ENCODE data around the gene ACTR2. TPM values are rescaled to one million over a fixed set of nuclear protein-coding genes. Genes with fewer than 3 reads are reported as not detected.

Gene ACTR2
- total RNA-seq, 1 experiment from 2014 or later: 347 TPM

DNA sequence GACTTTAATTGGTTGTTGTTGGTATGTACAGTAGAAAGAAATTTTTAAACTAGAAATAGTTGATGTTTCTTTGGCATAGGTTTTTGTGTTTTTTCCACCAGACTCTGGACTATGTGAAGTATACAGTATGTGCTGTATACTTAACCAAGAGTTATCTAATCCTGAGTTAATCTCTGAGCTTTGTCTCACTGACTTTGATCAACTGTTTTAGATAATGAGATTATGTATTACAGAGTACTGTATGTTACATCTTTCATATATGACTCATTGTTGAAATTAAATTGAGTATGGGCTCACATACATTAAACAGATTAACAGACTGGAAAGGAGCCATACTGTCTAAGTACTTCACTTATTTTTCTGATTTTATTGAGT lies 38.0 kb downstream of the ACTR2 start:
- TF ChIP-seq TCF7L2 (IDR thresholded peaks at IDR 0.05; ENCODE audit: low read depth, low read length): no peak
- TF ChIP-seq, protein P1, sequence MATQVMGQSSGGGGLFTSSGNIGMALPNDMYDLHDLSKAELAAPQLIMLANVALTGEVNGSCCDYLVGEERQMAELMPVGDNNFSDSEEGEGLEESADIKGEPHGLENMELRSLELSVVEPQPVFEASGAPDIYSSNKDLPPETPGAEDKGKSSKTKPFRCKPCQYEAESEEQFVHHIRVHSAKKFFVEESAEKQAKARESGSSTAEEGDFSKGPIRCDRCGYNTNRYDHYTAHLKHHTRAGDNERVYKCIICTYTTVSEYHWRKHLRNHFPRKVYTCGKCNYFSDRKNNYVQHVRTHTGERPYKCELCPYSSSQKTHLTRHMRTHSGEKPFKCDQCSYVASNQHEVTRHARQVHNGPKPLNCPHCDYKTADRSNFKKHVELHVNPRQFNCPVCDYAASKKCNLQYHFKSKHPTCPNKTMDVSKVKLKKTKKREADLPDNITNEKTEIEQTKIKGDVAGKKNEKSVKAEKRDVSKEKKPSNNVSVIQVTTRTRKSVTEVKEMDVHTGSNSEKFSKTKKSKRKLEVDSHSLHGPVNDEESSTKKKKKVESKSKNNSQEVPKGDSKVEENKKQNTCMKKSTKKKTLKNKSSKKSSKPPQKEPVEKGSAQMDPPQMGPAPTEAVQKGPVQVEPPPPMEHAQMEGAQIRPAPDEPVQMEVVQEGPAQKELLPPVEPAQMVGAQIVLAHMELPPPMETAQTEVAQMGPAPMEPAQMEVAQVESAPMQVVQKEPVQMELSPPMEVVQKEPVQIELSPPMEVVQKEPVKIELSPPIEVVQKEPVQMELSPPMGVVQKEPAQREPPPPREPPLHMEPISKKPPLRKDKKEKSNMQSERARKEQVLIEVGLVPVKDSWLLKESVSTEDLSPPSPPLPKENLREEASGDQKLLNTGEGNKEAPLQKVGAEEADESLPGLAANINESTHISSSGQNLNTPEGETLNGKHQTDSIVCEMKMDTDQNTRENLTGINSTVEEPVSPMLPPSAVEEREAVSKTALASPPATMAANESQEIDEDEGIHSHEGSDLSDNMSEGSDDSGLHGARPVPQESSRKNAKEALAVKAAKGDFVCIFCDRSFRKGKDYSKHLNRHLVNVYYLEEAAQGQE (IDR thresholded peaks at IDR 0.05; ENCODE audit: insufficient read depth in 1 of 2, low read depth in 2 of 2, low read length in 1 of 2): no peak
- TF ChIP-seq, protein P2, sequence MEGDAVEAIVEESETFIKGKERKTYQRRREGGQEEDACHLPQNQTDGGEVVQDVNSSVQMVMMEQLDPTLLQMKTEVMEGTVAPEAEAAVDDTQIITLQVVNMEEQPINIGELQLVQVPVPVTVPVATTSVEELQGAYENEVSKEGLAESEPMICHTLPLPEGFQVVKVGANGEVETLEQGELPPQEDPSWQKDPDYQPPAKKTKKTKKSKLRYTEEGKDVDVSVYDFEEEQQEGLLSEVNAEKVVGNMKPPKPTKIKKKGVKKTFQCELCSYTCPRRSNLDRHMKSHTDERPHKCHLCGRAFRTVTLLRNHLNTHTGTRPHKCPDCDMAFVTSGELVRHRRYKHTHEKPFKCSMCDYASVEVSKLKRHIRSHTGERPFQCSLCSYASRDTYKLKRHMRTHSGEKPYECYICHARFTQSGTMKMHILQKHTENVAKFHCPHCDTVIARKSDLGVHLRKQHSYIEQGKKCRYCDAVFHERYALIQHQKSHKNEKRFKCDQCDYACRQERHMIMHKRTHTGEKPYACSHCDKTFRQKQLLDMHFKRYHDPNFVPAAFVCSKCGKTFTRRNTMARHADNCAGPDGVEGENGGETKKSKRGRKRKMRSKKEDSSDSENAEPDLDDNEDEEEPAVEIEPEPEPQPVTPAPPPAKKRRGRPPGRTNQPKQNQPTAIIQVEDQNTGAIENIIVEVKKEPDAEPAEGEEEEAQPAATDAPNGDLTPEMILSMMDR (IDR thresholded peaks at IDR 0.05): no peak
- peaks cover 17% of the 10 kb centered on the region for H3K4me1 ChIP-seq (ENCODE audit: control insufficient read depth, insufficient read depth, low read length)
- no peaks in the 10 kb centered on the region for H3K27me3 ChIP-seq (ENCODE audit: control insufficient read depth, insufficient read depth, low read length)
- intact Hi-C loops (cut with micrococcal nuclease; ENCODE audit: unreplicated experiment): loop anchor here (2.0 to 5.0 kb wide), 3 partner anchors 165 to 307 kb away; no protein-coding TSS in a partner anchor
- no peak overlapping the region for H3K27ac ChIP-seq (ENCODE audit: low read length)
- in situ Hi-C loops (cut with HindIII; ENCODE audit: low pct_unique_long_range_greater_than_20kb, low sequenced_read_pairs): no loop called here
- ATAC-seq (no peak), DNase-seq (ENCODE audit: low read depth, low spot score) (no peak)
- ChIA-PET CTCF (interaction anchor here (0.5 to 1.0 kb wide), 3 partner anchors 27 to 146 kb away, joined by 4 to 6 read pairs (median 5); no protein-coding TSS in a partner anchor), POLR2A (no interaction called here)
- BruUV-seq (replicated peaks): no TSS peak
- H3K4me3 ChIP-seq (ENCODE audit: low read depth in 2 of 2, low read length in 2 of 2): no peak overlapping the region
- peaks cover 32% of the 10 kb centered on the region for H3K36me3 ChIP-seq (ENCODE audit: control insufficient read depth, insufficient read depth, low read length)
- no peaks in the 10 kb centered on the region for H3K9me3 ChIP-seq (ENCODE audit: control insufficient read depth, insufficient read depth, low read depth, low read length)

DNA sequence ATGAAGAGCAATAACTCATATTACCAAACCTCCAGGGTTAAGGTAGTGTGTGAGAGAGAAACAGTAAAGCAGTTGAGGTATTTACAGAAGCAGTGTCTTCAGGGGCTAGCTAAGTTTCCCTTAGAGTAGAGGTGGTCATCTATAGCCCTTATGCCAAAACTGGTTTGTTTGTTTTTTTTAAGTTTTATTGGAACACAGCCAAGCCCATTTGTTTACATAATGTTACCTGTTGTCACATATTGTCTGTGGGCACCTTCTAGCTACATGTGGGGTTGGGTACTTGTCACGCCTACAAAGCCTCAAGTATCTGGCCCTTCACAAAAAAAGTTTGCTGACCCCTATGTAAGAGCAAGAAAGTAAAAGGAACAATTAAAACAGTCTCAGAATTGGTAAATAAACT lies 39.4 kb downstream of the ACTR2 start:
- ChIA-PET CTCF (no interaction called here), POLR2A (no interaction called here)
- H3K9me3 ChIP-seq (ENCODE audit: control insufficient read depth, insufficient read depth, low read depth, low read length): no peaks in the 10 kb centered on the region
- BruUV-seq (replicated peaks): no TSS peak
- H3K27ac ChIP-seq (ENCODE audit: low read length): no peak overlapping the region
- H3K36me3 ChIP-seq (ENCODE audit: control insufficient read depth, insufficient read depth, low read length): peaks cover 41% of the 10 kb centered on the region
- no peaks in the 10 kb centered on the region for H3K27me3 ChIP-seq (ENCODE audit: control insufficient read depth, insufficient read depth, low read length)
- ATAC-seq: no peak; the same call in 1 of the 2 replicates
- H3K4me1 ChIP-seq (ENCODE audit: control insufficient read depth, insufficient read depth, low read length): peaks cover 17% of the 10 kb centered on the region
- no peak for TF ChIP-seq SIN3A (IDR thresholded peaks at IDR 0.05; ENCODE audit: borderline replicate concordance, insufficient read depth, low read depth, low read length)
- TF ChIP-seq, protein P1 (IDR thresholded peaks at IDR 0.05; ENCODE audit: insufficient read depth in 1 of 2, low read depth in 2 of 2, low read length in 1 of 2): no peak
- no peak for TF ChIP-seq TCF7L2 (IDR thresholded peaks at IDR 0.05; ENCODE audit: low read depth, low read length)
- TF ChIP-seq POLR2AphosphoS5 (IDR thresholded peaks at IDR 0.05; ENCODE audit: low read depth, low read length): no peak
- TF ChIP-seq, protein P2 (IDR thresholded peaks at IDR 0.05): no peak
- intact Hi-C loops (cut with micrococcal nuclease; ENCODE audit: unreplicated experiment): loop anchor here (2.0 to 5.0 kb wide), 2 partner anchors 164 to 285 kb away; no protein-coding TSS in a partner anchor
- H3K4me3 ChIP-seq (ENCODE audit: low read depth in 2 of 2, low read length in 2 of 2): no peak overlapping the region
- no peak for DNase-seq (ENCODE audit: low read depth, low spot score)
- in situ Hi-C loops (cut with HindIII; ENCODE audit: low pct_unique_long_range_greater_than_20kb, low sequenced_read_pairs): no loop called here
